GM18873 (cell line): Measurements from ENCODE around the gene GRID2.

ENCODE experiments used
- ATAC-seq: cut with Tn5 transposase; IDR thresholded peaks from one replicate; pipeline ENCODE4 v1.9.1; 2021; ENCODE audit warnings: mild to moderate bottlenecking, moderate library complexity, moderate number of reproducible peaks; ENCODE audit not compliant: unreplicated experiment, low FRiP score

GRID2 gene

DNA sequence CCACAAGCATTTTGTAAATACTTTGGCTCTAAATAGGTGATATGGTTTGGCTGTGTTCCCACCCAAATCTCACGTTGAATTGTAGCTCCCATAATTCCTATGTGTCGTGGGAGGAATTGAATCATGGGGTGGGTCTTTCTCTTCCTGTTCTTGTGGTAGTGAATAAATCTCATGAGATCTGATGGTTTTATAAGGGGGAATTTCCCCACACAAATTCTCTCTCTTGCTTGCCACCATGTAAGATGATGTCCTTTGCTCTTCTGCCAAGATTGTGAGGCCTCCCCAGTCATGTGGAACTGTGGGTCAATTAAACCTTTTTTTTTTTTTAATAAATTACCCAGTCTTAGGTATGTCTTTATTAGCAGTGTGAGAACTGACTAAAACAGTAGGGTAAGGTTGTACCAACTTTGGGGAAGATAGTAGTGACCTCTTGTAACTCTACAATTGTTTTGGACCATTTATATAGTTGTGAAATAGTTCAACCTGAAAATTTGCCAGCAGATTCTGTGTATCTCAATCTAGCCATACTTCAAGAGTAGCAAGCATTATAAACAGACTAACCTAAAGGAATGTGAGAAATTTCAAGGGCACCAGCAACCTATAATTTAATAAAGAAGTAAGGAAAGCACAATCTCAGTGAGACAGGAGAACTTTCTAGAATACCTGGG is 727.8 kb downstream of the GRID2 start:
- no peak for ATAC-seq

DNA sequence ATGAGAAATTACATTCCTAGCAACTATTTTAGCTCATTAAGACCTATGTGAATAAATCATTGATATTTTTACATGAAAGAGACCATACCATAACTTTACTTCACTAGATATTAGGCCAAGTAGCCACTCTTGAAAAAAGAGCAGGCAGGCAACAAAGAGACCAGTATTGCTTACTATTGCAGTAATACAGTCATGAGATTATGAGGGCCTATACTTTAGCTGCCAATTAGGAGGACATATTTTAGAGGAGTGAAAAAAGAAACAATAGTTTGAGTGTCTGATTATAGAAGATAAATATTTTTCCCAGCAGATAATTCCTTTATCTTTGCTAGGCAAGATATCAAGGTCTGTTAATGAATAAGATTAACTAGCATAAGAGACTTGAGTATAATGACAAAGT is 739.0 kb downstream of the GRID2 start:
- ATAC-seq = no peak

DNA sequence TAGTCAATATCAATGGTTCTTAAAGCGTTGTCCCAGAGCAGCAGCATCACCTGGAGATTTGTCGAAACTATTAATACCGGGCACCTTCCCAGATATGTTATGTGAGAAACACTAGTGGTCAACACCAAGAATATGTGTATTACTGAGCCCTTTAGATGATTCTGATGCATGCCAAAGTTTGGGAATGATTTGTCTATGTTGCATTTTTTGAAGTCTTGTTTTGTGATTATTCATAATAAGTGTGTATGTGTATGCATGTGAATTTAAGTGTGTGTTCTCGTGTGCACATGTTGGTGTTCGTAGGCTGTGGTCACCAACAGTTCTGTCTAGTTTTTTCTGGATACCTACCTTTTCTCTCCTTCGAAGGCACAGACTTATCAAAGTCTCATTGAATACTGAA is 749.4 kb downstream of the GRID2 start:
- ATAC-seq = no peak

DNA sequence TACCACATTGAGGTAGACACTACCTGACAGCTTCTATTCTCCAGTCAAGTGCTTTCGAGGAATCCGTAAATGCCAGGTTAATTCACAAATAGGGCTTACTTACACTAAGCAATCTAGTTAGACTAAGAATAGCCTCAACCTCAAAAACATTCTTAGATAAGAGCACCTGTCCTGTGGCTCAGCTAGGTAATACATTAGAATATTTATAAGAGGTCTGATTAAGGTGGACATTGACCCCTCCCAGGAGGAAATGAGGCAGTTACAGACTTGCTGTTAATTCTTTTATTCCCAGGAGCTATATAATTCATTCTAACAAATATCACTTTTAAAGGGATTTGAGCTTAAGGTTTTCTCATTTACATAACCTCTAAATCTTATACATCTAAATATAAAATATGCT is 758.1 kb downstream of the GRID2 start:
- no peak for ATAC-seq

DNA sequence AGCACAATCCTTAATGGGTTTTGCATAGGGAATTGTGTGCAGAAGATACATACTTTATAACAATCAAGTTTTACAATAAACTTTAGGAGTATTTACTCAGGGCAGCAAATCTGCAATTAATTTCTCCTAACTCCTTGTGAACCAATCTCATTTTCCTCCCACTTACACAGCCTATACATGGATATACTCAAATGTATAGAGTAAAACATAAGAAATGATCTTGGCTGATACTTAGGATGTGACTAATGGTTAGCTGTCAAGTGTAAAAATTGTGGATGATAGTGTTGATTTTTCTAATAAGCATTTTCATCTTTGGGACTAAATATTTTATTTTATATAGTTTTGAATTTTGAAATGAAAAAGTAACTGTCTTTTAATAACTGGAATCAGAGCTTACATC is 759.6 kb downstream of the GRID2 start:
- no peak for ATAC-seq

DNA sequence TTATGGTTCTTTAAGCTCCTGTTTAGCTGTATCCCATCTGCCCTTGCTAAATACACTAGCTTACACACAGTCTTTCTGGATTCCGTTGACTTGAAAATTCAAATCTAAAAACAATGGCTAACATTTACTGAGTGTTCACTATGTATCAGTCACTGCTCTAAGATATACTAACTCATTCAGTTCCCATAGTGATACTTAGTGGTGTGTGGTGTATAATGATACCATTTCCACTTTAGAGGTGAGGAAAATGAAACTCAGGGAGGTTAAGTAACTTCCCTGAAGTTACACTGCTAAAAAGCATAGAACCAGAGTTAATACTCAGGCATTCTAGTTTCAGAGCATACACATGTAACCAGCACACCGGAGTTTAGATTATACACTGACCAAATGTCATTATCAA is 762.0 kb downstream of the GRID2 start:
- no peak for ATAC-seq

DNA sequence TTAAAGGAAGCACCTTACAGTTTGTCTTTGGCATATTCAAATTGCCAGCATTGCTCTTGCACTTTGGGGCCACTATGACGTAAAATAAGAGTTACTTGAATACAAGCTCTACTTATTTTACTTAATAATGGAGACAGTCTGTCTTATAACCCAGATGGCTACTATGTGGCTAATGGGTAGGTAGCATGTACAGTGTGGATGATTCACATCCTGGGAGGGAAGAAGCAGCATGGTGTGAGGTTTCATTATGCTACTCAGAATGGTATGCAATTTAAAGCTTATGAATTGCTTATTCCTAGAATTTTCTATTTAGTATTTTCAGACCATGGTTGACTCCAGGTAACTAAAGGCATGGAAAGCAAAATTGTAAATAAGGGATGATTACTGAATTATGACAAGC is 763.0 kb downstream of the GRID2 start:
- no peak for ATAC-seq

DNA sequence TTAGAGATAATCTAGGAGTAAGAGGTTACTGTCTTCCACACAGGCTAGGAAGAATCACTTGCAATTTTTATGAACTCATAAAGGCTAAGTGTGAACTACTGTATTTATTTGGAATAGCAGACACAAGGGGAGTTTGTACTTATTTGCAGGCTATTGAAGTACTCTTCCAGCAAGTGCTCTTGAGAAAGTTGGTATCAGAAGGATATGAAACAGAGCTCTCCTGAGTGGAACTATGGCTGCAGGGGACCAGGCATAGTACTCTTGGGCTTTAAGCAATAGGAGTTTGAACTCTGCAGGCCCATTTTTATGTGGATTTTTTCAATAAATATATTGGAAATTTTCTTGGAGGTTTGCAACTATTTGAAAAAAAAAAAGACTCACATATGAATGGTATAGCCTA is 768.5 kb downstream of the GRID2 start:
- ATAC-seq = no peak

DNA sequence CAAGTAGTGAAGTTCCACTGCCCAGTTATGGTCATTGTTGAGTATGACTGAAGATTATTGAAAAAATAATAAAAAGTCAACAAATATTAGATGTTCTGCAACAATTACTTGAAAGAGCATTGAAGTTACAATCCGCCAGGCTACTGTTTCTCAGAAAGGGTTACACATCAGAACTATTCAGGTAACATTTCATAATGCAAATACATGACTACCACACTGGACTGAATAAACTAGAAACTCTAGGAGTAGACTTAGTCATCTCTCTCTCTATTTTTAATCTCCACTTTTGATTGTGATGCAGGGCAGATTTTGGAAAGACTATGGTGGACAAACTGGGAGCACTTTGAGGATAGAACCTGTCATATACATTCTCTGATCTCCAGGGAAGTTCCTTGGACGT is 776.5 kb downstream of the GRID2 start:
- no peak for ATAC-seq

DNA sequence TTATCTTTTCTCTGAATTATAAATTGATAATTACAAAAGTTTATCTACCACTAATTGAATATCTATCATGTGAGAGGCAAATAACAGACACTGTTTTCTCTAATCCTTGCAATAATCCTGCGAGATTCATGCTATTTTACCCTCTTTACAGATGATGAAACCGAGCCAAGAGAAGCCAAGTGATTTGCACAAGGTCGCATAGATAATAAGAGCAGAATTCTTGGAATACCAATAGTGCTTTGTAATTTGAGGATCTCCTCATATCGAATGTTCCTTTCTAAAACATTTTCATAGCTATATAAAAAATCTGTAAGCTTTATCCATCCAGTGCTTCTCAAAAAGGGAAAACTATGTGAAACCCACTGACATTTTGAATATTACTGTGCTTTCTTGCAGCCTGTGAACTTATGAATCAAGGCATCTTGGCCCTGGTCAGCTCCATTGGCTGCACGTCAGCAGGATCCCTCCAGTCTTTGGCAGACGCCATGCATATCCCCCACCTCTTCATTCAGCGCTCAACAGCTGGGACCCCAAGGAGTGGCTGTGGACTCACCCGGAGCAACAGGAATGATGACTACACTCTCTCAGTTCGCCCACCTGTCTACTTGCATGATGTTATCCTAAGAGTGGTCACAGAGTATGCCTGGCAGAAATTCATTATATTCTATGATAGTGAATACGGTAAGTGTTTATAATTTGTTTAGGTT is 781.0 kb downstream of the GRID2 start:
- no peak for ATAC-seq

DNA sequence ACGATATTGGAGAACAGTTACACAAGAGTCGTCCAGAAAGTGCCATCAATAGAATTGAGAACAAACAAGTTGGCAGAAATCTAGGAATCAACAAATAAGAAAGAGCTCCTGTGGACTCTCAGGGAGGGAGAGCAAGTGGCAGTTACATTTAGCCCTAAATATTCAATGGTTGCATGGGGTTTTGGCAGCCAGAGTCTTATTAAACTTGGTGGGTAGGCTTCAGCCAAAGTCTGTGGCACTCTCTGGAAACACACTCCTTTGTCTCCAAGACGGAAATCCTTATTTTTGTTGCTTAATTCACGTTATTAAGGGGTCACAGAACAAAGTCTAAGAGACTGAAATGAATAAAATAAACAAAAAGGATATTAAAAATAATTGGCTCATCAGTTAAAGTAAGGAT is 782.6 kb downstream of the GRID2 start:
- ATAC-seq = no peak

DNA sequence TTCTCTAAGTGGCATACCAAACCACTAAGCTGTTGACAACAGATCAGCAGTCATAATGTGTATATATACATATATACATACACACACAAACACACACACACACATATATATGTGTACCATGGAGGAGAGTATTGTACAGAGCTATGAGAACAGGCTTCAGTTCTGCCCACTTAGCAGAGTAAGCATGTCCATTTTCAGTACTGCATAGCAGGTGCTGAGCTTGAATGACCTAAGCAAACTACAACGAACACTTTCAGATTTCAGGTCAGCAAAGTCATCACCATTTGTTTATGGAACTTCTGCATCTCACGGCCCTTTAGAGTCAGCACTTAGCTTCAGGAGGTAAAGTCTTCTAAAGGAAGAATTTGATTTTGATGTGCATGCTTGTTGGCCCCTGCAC is 789.0 kb downstream of the GRID2 start:
- no peak for ATAC-seq

DNA sequence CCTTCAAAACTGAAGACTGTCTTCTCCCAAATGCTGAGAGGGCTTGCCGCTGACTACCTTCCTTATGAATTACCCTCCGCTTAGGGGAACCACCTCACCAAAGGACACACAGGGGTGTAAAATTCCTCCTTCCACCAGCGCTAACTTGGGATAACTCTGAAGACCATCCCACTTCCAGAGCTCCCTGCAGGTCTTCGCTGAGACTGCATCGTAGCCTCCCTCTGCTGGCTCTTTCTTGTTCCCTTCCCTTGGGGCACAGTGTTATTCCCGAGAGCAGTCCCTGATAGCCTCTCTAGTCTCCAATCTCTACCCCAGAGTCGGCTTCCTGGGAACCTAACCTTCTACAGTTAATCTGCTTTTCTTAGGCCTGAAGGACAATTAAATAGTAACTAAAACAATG is 799.3 kb downstream of the GRID2 start:
- no peak for ATAC-seq

DNA sequence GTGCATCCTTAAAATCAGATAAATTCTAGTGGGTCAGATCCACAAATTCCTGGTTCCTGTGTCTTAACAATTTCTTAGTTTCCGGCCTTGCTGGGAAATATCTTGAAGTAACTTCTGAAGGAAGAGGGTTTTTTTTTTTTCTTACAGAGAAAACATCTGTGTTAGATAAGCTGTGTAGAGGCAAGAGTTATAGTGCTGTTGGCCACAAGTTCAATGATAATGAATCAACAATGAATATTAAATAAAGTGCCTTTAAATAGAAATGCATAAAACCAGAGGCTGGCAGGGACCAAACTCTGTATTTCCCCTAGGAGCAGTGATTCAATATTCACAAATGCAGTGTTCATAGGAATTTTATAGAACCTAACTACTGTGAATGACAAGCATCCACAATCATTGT is 812.9 kb downstream of the GRID2 start:
- no peak for ATAC-seq

DNA sequence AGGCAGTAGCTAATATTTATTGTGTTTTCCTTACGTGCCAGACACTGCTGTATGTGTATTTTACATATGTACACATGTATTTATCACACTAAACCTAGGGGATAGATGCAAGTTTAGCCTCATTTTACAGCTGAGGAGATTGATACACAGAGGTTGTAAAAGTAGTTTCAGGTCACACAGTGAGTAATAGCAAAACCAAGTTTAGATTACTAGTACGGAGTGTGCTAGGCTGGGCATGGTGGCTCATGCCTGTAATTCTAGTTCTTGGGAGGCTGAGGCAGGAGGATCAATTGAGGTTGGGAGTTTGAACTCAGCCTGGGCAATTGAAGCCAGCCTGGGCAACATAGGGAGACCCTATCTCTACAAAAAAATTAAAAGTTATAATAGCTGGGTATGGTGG is 823.7 kb downstream of the GRID2 start:
- ATAC-seq = no peak

DNA sequence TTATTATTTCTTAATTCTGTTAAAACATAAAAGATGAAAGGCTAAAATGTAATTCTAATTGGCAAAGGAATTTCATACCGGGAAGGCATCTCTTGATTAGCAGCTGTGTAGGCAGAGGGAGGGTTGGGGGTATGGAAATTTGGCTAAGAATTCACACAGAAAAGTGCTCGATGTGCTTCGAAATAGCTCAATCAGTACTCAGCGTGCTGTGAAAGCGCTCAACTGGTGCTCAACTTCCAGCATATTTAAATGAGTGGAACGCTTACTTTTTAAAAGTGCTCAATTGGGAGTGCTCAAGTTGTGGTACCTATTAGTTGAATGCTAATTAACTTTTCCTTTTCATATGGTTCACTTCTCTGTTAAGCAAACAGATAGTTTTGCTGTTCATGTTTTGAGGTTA is 828.9 kb downstream of the GRID2 start:
- ATAC-seq = no peak

DNA sequence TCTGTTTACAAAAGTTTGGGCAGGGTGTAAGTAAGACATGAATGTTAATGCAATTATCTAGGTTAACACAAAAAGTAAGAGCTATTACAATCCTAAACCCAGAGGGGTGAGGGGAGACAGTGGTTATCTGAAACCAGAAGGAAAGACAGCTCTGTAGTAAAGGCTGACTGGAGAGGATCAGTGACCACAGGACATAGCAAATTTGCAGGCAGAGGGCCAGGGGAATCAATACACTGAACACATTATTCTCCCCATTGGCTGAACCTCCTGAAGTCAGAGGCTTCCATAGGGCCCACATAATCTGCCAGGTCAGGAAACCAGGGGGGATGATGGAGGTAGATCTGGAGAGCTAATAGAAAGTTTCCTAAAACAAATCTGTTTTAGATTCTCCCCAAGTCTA is 835.4 kb downstream of the GRID2 start:
- ATAC-seq = no peak

DNA sequence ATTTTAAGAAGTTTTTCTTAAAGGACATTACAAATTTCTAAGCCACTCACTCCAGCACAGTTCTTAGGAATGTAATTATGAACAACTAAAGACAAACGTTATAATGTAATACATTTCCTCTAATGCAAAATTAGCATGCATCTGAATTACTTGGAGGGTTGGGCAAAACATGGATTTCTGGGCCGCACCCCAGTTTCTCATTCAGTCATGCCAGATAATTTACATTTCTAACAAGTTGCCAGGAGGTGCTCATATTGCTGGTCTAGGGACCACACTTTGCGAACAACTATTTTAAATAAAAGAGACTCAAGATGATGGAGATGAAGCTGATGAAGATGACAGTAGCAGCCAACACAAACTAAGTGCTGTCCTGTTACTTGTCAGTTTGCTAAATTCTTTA is 840.1 kb downstream of the GRID2 start:
- no peak for ATAC-seq

DNA sequence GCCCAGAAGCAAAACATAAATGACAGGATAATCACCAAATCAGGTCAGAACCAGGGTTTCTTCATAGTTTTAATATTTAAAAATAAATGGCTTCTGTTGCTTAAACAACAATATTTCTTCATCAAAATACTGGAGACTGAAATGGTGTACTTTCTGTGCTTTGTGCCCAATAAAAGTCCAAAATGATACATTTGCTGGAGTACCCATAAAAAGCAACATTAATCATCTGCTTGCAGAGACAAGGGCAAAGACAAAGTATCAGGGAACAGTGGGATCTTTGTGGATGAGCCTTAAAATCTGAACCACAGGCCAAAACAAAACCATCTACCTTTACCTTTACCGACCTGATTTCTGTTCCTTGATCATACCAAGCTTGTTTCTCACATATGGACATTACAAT is 840.9 kb downstream of the GRID2 start:
- no peak for ATAC-seq

DNA sequence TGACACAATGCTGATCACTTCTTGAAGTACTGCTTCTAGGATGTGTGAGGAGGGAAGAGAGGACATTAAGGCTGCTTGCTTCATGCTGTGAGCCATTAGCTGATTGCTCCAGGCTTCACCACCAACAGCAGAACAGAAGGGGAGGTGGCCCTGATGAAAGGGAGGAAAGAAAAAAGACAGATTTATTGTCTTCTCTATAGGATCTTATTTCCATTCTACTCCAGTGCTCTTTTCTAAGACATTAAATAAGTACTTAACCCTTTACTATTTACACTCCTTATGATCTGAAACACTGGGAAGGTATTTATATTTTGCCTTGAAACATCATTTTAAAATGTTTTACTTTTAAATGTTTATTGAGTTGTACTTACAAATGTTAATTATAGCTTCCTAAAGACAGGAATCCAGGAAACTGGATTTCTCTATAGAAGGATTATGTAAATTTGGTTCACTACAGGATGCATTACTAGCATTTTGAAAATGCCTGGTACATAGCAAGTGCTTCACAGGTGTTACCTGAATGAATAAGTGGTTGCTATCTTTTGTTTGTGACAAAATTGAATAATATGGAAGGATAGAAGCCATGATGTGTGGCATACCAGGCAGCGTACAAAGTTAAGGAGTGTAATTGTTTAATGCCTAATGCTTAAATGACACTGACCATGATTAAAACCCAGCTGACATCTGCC is 843.9 kb downstream of the GRID2 start:
- ATAC-seq = no peak

DNA sequence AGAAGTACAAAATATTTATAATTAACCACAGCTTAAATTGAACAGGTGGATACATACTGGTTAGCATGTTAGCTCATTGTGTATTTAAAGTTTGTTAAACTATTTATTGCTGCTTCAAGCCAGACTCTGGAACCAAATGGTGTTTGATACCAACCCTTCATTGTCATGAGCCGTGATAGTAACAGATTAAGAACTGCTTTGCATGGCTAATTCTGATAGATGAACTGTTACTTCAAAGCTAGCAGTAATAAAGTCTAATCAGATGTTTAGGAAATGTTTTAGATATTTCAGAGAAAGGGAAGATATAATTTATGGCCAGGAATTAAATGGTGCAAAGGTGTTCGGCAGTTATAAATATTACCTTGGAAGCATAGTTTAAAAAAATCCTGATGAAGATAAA is 848.7 kb downstream of the GRID2 start:
- ATAC-seq = no peak

DNA sequence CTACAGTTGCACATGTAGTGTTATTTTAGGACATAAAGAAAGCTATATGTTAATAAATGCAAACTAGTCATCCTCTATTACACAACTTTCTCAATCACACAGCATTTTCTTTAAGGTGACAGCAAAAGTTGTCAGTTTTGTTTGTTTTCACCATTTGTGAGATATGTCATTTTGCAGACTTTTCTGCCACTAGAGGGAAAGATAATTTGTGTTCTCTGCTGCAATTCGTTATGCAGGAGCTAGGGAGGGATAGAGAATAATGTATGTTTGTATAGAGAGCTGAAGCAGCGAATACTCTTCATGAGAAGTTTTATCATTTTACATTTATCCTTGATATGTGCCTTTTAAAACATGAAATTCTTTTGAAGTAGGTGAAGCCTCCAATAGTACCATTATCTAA is 854.2 kb downstream of the GRID2 start:
- no peak for ATAC-seq
